Peyer's patch (tissue), 4 donors: ENCODE measurements around the gene AHSA1. TPM values are rescaled to one million over a fixed set of nuclear protein-coding genes. Genes with fewer than 3 reads are reported as not detected.
"Not testable (repeated sequence)": the region's sequence is repeated elsewhere in the genome, so short reads cannot be mapped to it uniquely, and the experiment has no call there.

Experiments
- DNase-seq, 3 donors: peaks; one replicate each; pipeline ENCODE4 v3.0.0-alpha.2; 2017 to 2019
- H3K27ac ChIP-seq, 4 donors: fragments of 200-600 bp; sonication (generic); one replicate each; pipeline ENCODE4 v1.5.1; 2016 to 2019
- H3K27me3 ChIP-seq, 2 donors: fragments of 200-600 bp; sonication (generic); one replicate each; pipeline ENCODE4 v1.5.1; 2019
- H3K36me3 ChIP-seq, 3 donors: fragments of 200-600 bp; sonication (generic); one replicate each; pipeline ENCODE4 v1.5.1; 2016 to 2019
- H3K4me1 ChIP-seq, 4 donors: fragments of 200-600 bp; sonication (generic); one replicate each; pipeline ENCODE4 v1.5.1; 2016 to 2019
- H3K4me3 ChIP-seq, 4 donors: fragments of 200-600 bp; sonication (generic); 1 replicate in 3 of 4; 2 replicates in 1 of 4; pipeline ENCODE4 v1.5.1; 2016 to 2019; ENCODE audit warnings: mild to moderate bottlenecking in 1 of 4
- H3K9me3 ChIP-seq, 4 donors: fragments of 200-600 bp; sonication (generic); one replicate each; pipeline ENCODE4 v1.5.1; 2016 to 2019; ENCODE audit warnings: mild to moderate bottlenecking in 1 of 4
- CTCF ChIP-seq, 6 experiments: fragments of 450-650 bp in 4 of 6; fragments of 200-600 bp in 2 of 6; sonication (generic) in 1 of 6; IDR thresholded peaks; one replicate each; pipeline ENCODE4 v1.5.1; 2017 to 2019; ENCODE audit warnings: antibody characterized with exemption in 6 of 6, mild to moderate bottlenecking in 3 of 6, moderate library complexity in 1 of 6
- POLR2A ChIP-seq, 2 donors: fragments of 450-650 bp; IDR thresholded peaks; one replicate each; pipeline ENCODE4 v1.5.1; 2017; ENCODE audit warnings: antibody characterized with exemption in 2 of 2, mild to moderate bottlenecking in 2 of 2, moderate library complexity in 2 of 2
- total RNA-seq, 4 donors: library from RNA; depleted of rRNA; stranded (reverse); fragments of >200 nt; gene quantifications; one replicate each; pipeline ENCODE4 v1.1.0, GENCODE V29; 2016

Gene AHSA1
- total RNA-seq: 100 to 1,000 TPM in 1 of 4 donors, 10 to 100 TPM in 3; 56.6 to 129 (median 80.9) TPM

GRCh38 chr14:77457522-77458248 is at the start of gene AHSA1, which contains the start of gene VIPAS39:
TSS of gene AHSA1 (plus strand) at chr14:77458093. CDS start at chr14:77458190, 97 bp downstream.
TSS of gene VIPAS39 (minus strand) at chr14:77457601. CDS start at chr14:77454102, 3,499 bp downstream.
- H3K36me3 ChIP-seq: peaks cover 0 to 37% (median 0%) of the 10 kb centered on the region in 3 donors
- peak; percentile 90 to 99 (median 94) for DNase-seq
- H3K27me3 ChIP-seq: no peaks in the 10 kb centered on the region
- H3K4me3 ChIP-seq: peak within 1 kb of the TSS; percentile 74 to 98 (median 86)
- H3K9me3 ChIP-seq: no peaks in the 10 kb centered on the region
- peaks cover 0 to 14% (median 8%) of the 10 kb centered on the region in 4 donors for H3K4me1 ChIP-seq
- peak in 1 of 6 experiments; percentile 11 for TF ChIP-seq CTCF (IDR thresholded peaks at IDR 0.05)
- peak; percentile 69 to 74 for TF ChIP-seq POLR2A (IDR thresholded peaks at IDR 0.05)
- H3K27ac ChIP-seq: peak within 1 kb of the TSS; percentile 87 to 96 (median 92)

- no peaks in the 10 kb centered on the region for H3K4me1 ChIP-seq
- TF ChIP-seq CTCF (IDR thresholded peaks at IDR 0.05): peak in 4 of 6 experiments; percentile 6 to 48 (median 33)
- no peak for TF ChIP-seq POLR2A (IDR thresholded peaks at IDR 0.05)
- peak in 1 of 3 donors; percentile 56 for DNase-seq
- H3K27ac ChIP-seq: no peak overlapping the region
- H3K27me3 ChIP-seq: no peaks in the 10 kb centered on the region
- no peaks in the 10 kb centered on the region for H3K36me3 ChIP-seq
- H3K4me3 ChIP-seq: no peak overlapping the region
- no peaks in the 10 kb centered on the region for H3K9me3 ChIP-seq
Measured at GRCh38 chr14:77409131-77409533, 48.8 kb upstream of the AHSA1 start.

- H3K27ac ChIP-seq, H3K4me1 ChIP-seq, H3K27me3 ChIP-seq, H3K4me3 ChIP-seq, DNase-seq, H3K36me3 ChIP-seq: not testable (repeated sequence)
- peaks cover 0 to 15% (median 3%) of the 10 kb centered on the region in 4 donors for H3K9me3 ChIP-seq
Measured at GRCh38 chr14:77415403-77416030, 42.4 kb upstream of the AHSA1 start.

DNA sequence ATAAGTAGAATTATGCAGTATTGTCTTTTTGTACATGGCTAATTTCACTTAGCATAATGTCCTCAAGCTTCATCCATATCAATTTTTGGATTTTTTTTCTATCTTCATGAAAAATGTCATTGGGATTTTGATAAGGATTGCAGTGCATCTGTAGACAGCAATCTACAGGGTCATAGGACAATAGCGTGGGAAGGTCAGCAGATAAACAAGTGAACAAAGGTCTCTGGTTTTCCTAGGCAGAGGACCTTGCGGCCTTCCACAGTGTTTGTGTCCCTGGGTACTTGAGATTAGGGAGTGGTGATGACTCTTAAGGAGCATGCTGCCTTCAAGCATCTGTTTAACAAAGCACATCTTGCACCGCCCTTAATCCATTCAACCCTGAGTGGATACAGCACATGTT is 41.8 kb upstream of the AHSA1 start:
- not testable (repeated sequence) for DNase-seq, H3K4me1 ChIP-seq, H3K27ac ChIP-seq, H3K4me3 ChIP-seq, H3K27me3 ChIP-seq, H3K36me3 ChIP-seq
- H3K9me3 ChIP-seq: peaks cover 0 to 15% (median 5%) of the 10 kb centered on the region in 4 donors

DNA sequence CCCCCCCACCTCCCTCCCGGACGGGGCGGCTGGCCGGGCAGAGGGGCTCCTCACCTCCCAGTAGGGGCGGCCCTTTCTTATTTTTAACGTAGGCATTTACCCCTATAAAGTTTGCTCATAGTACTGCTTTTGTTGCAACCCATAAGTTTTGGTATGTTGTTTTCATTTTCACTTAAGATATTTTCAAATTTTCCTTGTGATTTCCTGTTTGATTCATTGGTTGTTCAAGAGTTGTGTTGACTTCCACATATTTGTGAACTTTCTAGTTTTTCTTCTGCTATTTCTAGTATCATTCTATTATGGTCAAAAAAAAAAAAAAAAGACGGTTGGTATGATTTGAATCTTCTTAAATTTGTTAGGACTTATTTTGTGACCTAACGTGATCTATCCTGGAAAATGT is 41.1 kb upstream of the AHSA1 start:
- no peaks in the 10 kb centered on the region for H3K36me3 ChIP-seq
- H3K27me3 ChIP-seq: no peaks in the 10 kb centered on the region
- no peak for DNase-seq
- TF ChIP-seq POLR2A (IDR thresholded peaks at IDR 0.05) (no peak), CTCF (IDR thresholded peaks at IDR 0.05) (no peak)
- H3K4me1 ChIP-seq: no peaks in the 10 kb centered on the region
- no peak overlapping the region for H3K27ac ChIP-seq
- no peak overlapping the region for H3K4me3 ChIP-seq
- H3K9me3 ChIP-seq: peaks cover 0 to 15% (median 5%) of the 10 kb centered on the region in 4 donors

DNA sequence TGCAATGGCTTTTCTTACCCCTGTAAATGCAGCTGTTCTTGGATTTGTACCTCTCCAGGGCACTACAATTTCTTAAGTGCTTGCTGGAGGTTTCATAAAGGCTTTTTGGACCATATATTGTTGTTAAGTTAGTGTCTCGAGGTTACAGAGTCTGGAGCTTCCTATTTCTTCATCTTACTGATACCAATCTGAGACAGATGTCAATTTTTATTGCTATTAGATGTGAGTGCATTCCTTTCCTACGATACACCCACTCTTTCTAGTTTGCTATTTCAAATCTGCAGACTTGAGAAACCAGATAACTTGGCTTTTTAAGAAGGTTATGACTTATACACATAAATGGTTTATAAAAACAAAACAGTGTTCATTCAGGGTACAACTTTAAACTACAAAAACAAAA is 36.7 kb upstream of the AHSA1 start:
- Histone ChIP-seq H3K27ac (no peak overlapping the region), H3K9me3 (peaks cover 0 to 15% (median 5%) of the 10 kb centered on the region in 4 donors), H3K4me1 (no peaks in the 10 kb centered on the region), H3K4me3 (no peak overlapping the region), H3K27me3 (no peaks in the 10 kb centered on the region), H3K36me3 (peaks cover 0 to 43% (median 0%) of the 10 kb centered on the region in 3 donors)
- DNase-seq: no peak
- TF ChIP-seq CTCF (IDR thresholded peaks at IDR 0.05): no peak
- no peak for TF ChIP-seq POLR2A (IDR thresholded peaks at IDR 0.05)
